Endometrium (tissue), 2 donors: Measurements from ENCODE around the gene NSUN6.

ENCODE experiments used
- FAIRE-seq: peaks from 2 replicates; lab custom pipeline; 2012; peaks lifted over from hg19 to GRCh38; lab: Jason Lieb, UNC
- donor health status: control.
- donor health status: control.

Gene NSUN6

GRCh38 chr10:18498998-18499397 is 152.4 kb downstream of the NSUN6 start:
- no peak for FAIRE-seq

GRCh38 chr10:18497806-18498369 is 153.5 kb downstream of the NSUN6 start:
- no peak for FAIRE-seq
